Measurements from ENCODE around the gene ANO2. TPM values are rescaled to one million over a fixed set of nuclear protein-coding genes. Genes with fewer than 3 reads are reported as not detected.

Gene ANO2
- total RNA-seq, 1 donor from 2014 or later, result 20.1 TPM

- H3K4me3 ChIP-seq, result no peak overlapping the region
- intact Hi-C loops (cut with DNase I), result no loop called here
- no peaks in the 10 kb centered on the region for H3K27me3 ChIP-seq
- TF ChIP-seq CTCF (IDR thresholded peaks at IDR 0.05), result no peak
- H3K36me3 ChIP-seq, result no peaks in the 10 kb centered on the region
- H3K4me1 ChIP-seq, result peaks cover 0 to 2% of the 10 kb centered on the region in 2 donors
- no peak for DNase-seq (ENCODE audit: low spot score in 2 of 2)
- no peaks in the 10 kb centered on the region for H3K9me3 ChIP-seq
- H3K27ac ChIP-seq, result no peak overlapping the region
Observed at GRCh38 chr12:5650281-5650680, 294.8 kb downstream of the ANO2 start.

- Histone ChIP-seq H3K27me3 (no peaks in the 10 kb centered on the region), H3K4me1 (peaks cover 0 to 2% of the 10 kb centered on the region in 2 donors), H3K27ac (no peak overlapping the region), H3K36me3 (no peaks in the 10 kb centered on the region), H3K9me3 (no peaks in the 10 kb centered on the region), H3K4me3 (no peak overlapping the region)
- TF ChIP-seq CTCF (IDR thresholded peaks at IDR 0.05), result peak in 2 of 3 experiments; percentile 32 to 55
- no peak for DNase-seq (ENCODE audit: low spot score in 2 of 2)
- intact Hi-C loops (cut with DNase I), result loop anchor here (2.0 to 10.0 kb wide), 2 partner anchors 134 to 220 kb away; no protein-coding TSS in a partner anchor
Observed at GRCh38 chr12:5648692-5649359, 296.2 kb downstream of the ANO2 start.

GRCh38 chr12:5643266-5643665 is 301.8 kb downstream of the ANO2 start:
- no peak for TF ChIP-seq CTCF (IDR thresholded peaks at IDR 0.05)
- Histone ChIP-seq H3K27me3 (no peaks in the 10 kb centered on the region), H3K36me3 (no peaks in the 10 kb centered on the region), H3K4me1 (no peaks in the 10 kb centered on the region), H3K4me3 (no peak overlapping the region), H3K27ac (no peak overlapping the region), H3K9me3 (no peaks in the 10 kb centered on the region)
- no peak for DNase-seq (ENCODE audit: low spot score in 2 of 2)
- intact Hi-C loops (cut with DNase I), result loop anchor here (10.0 kb wide), 1 partner anchor 128 kb away; no protein-coding TSS in a partner anchor

- H3K4me3 ChIP-seq, result no peak overlapping the region
- no peaks in the 10 kb centered on the region for H3K4me1 ChIP-seq
- no peaks in the 10 kb centered on the region for H3K27me3 ChIP-seq
- intact Hi-C loops (cut with DNase I), result no loop called here
- TF ChIP-seq CTCF (IDR thresholded peaks at IDR 0.05), result no peak
- no peaks in the 10 kb centered on the region for H3K36me3 ChIP-seq
- no peak overlapping the region for H3K27ac ChIP-seq
- no peak for DNase-seq (ENCODE audit: low spot score in 2 of 2)
- H3K9me3 ChIP-seq, result no peaks in the 10 kb centered on the region
Observed at GRCh38 chr12:5637698-5638097, 307.4 kb downstream of the ANO2 start.

- H3K27me3 ChIP-seq, result no peaks in the 10 kb centered on the region
- no peak overlapping the region for H3K4me3 ChIP-seq
- DNase-seq (ENCODE audit: low spot score in 2 of 2), result no peak
- H3K4me1 ChIP-seq, result no peaks in the 10 kb centered on the region
- no peak overlapping the region for H3K27ac ChIP-seq
- intact Hi-C loops (cut with DNase I), result no loop called here
- H3K9me3 ChIP-seq, result no peaks in the 10 kb centered on the region
- TF ChIP-seq CTCF (IDR thresholded peaks at IDR 0.05), result no peak
- H3K36me3 ChIP-seq, result no peaks in the 10 kb centered on the region
Observed at GRCh38 chr12:5636907-5637306, 308.2 kb downstream of the ANO2 start.

Data from ascending aorta (tissue), 2 donors.